NB4 (cell line): ENCODE measurements around the gene CARMIL1.

Source experiments
- DNase-seq: peaks from one replicate; pipeline ENCODE4 v3.0.0; 2010; ENCODE audit warnings: low read depth
- H3K4me3 ChIP-seq: one replicate; pipeline ENCODE4 v1.5.1; 2011; ENCODE audit warnings: mild to moderate bottlenecking, low read depth, low read length, moderate library complexity
- MYC ChIP-seq: IDR thresholded peaks from 2 replicates; pipeline ENCODE4 v1.6.1; 2011; ENCODE audit warnings: low read depth, low read length
- POLR2A ChIP-seq: IDR thresholded peaks from 2 replicates; pipeline ENCODE4 v1.6.1; 2011; ENCODE audit warnings: mild to moderate bottlenecking; ENCODE audit not compliant: insufficient read length; ENCODE audit errors: extremely low read depth
- TF ChIP-seq, protein P1 (sequence below): IDR thresholded peaks from one replicate; pipeline ENCODE4 v1.5.1; 2012; ENCODE audit warnings: low read depth, low read length
- TF ChIP-seq, protein P2 (sequence below): IDR thresholded peaks from 2 replicates; pipeline ENCODE4 v1.6.1; 2011; ENCODE audit warnings: low read depth, low read length

CARMIL1 gene

DNA sequence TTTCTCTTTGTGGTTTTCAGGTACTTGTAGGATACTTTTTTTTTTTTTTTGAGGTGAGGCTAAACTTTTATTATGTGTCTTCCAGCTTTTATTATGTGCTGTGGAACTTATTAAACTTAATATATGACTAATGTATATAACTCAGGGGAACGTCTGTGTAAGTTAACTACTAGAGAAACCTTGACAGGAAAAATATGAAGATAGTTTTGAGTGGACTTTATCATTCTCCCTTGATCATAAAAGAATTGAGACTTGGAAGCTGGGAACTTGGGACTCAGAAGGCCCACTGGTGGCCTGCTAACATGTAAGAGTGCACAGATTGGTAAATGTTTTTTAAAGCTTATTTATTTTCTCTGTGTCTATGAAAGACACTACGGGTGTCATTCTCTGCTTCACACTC, 73.1 kb downstream of the CARMIL1 start:
- no peak for DNase-seq
- TF ChIP-seq, protein P1, sequence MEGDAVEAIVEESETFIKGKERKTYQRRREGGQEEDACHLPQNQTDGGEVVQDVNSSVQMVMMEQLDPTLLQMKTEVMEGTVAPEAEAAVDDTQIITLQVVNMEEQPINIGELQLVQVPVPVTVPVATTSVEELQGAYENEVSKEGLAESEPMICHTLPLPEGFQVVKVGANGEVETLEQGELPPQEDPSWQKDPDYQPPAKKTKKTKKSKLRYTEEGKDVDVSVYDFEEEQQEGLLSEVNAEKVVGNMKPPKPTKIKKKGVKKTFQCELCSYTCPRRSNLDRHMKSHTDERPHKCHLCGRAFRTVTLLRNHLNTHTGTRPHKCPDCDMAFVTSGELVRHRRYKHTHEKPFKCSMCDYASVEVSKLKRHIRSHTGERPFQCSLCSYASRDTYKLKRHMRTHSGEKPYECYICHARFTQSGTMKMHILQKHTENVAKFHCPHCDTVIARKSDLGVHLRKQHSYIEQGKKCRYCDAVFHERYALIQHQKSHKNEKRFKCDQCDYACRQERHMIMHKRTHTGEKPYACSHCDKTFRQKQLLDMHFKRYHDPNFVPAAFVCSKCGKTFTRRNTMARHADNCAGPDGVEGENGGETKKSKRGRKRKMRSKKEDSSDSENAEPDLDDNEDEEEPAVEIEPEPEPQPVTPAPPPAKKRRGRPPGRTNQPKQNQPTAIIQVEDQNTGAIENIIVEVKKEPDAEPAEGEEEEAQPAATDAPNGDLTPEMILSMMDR = no peak
- TF ChIP-seq MYC (no peak), POLR2A (no peak)
- TF ChIP-seq, protein P2, sequence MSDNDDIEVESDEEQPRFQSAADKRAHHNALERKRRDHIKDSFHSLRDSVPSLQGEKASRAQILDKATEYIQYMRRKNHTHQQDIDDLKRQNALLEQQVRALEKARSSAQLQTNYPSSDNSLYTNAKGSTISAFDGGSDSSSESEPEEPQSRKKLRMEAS = no peak
- no peak overlapping the region for H3K4me3 ChIP-seq

DNA sequence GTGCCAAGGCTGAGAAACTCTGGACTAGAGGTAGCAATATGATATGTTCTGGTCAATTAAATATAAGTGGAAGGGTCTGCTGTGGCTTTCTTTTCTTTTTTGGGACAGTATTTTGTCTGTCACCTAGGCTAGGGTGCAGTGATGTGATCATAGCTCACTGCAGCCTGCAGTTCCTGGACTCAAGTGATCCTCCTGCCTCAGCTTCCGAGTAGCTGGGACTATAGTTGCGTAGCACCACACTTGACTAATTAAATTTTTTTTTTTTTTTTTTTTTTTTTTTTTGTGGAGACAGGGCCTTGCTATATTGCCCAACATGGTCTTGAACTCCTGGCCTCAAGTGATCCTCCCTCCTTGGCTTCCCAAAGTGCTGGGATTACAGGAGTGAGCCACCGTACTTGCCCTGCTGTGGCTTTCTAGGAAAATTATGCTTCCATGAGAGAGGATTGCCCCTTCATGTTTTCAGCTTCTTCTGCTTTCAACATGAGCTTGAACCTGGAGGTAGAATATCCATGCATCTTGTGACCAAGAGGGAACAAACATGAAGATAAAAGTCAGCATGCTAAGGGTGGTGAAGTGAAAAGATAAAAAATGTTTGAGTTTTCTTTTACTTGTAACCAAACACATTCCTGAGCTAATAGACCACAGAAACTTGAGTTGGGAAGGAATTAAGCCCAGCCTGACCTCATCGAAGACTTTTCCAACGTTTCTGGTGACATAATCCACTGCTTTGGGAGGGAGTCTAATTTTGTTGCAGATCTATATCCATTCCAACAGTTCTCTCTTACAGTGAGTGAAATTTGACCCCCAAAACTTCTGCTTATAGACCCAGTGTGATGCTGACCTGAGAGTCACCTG, 75.1 kb downstream of the CARMIL1 start:
- no peak overlapping the region for H3K4me3 ChIP-seq
- TF ChIP-seq, protein P2 = no peak
- DNase-seq = no peak

DNA sequence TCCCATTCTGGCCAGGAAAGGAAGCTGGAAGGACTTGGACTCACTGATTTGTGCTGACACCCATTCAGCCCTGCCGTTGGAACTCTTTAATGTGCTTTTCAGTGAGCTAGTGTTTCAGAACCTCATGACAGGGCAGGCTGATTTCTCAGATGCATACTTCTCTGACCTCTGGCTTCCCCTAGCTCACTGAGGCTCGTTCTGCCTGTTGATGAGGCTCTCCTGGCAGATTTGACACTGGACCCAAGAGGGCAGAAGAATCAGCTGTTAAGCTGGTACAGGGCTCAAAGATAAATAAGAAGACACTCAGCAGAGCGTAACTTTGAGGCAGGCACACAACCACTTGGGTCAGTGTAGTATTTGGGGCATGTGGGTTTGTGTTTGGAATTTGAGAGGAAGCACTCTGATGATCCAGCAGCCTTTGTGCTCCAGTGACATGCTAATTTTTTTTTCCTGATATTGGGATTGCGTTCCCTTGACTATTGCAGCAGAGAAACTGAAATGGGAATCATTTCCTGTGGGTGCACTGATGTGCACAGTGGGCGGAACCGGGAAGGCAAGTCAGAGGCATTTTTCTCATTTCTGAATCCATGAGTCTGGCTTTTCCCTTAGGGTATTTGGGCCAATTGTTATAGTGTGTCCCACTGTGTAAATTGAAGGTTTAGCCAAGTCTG, 80.2 kb downstream of the CARMIL1 start:
- TF ChIP-seq, protein P2 = no peak
- TF ChIP-seq, protein P1 = no peak
- TF ChIP-seq MYC = no peak
- no peak for TF ChIP-seq POLR2A
- no peak for DNase-seq

DNA sequence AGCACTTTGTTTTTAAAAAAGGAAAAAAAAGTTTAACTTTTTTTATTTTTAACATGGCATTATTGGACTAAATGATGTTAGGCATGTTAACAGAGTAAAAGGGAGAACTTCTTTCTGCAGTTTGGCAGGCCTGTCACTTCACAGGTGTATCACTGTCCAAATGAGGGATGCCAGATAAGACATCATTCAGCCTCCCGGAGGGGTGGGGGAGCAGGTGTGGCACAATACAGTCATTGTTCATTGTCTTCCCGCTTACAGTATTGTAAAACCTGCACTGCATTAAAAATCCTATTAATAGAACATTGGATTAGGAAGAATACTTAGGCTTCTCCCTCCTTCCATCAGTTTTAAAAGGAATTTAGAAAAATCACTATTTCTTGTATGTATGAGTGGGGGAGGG, 80.7 kb downstream of the CARMIL1 start:
- no peak for TF ChIP-seq MYC
- TF ChIP-seq, protein P1 = no peak
- TF ChIP-seq POLR2A = no peak
- DNase-seq = no peak
- no peak overlapping the region for H3K4me3 ChIP-seq

More for the DNA sequence above, 80.2 kb downstream of the CARMIL1 start:
- no peak overlapping the region for H3K4me3 ChIP-seq

DNA sequence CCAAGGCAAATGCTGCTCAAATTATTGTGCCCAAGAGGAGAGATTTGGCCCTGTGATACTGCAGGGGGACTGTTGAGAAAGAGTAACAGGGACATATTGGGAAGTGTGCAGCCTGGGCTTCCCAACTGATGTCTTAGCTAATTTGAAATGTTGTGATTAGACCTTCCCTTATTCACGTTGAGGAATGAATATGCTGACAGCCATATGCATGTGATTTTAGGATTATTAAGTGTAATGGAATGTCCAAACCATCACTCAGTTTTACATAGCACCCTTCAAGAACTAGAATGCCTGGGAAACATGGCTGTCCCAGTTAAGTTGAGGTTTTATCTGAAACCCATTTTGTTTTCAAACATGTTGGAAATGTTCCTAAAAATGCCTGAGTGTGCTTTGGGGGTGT, 81.4 kb downstream of the CARMIL1 start:
- no peak overlapping the region for H3K4me3 ChIP-seq
- TF ChIP-seq, protein P2 = no peak
- TF ChIP-seq, protein P1 = no peak
- no peak for TF ChIP-seq MYC
- no peak for TF ChIP-seq POLR2A
- DNase-seq = no peak

DNA sequence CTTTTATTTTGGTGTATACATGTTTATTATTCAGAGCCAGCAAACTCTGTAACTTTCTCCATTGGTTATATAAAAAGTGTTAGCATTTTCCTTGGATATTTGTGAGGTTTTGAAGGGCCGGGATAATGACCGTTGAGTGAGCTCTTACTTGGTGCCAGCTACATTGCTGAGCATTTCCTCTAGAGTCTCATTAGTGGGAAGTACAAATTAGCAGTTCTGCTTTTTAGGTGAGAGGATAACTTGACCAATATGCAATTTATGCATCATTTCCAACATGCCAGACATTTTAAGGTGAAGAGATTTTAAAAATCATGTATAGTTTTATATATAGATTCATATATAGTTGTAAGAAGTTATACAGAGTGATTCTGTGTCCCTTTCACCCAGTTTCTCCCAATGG, 84.3 kb downstream of the CARMIL1 start:
- peak; percentile 5 for DNase-seq
- TF ChIP-seq, protein P1 = no peak
- no peak overlapping the region for H3K4me3 ChIP-seq
